H9 (cell line): ENCODE data around the gene SLC11A1. TPM values are rescaled to one million over a fixed set of nuclear protein-coding genes. Genes with fewer than 3 reads are reported as not detected.

ENCODE experiments used
- DNase-seq: peaks from one replicate; pipeline ENCODE4 v3.0.0-alpha.2; 2017
- H2AFZ ChIP-seq: one replicate; pipeline ENCODE4 v1.6.1; 2013; ENCODE audit warnings: mild to moderate bottlenecking, low read length, control low read depth, moderate library complexity
- H2AK5ac ChIP-seq: 2 replicates; pipeline ENCODE4 v1.6.1; 2013; ENCODE audit warnings: low read length, control low read depth, mixed read lengths; ENCODE audit not compliant: insufficient read length
- H2BK120ac ChIP-seq: one replicate; pipeline ENCODE4 v1.6.1; 2013; ENCODE audit warnings: low read depth, mild to moderate bottlenecking, low read length, control low read depth, inconsistent platforms; ENCODE audit not compliant: poor library complexity, severe bottlenecking
- H2BK12ac ChIP-seq: 2 replicates; pipeline ENCODE4 v1.6.1; 2013; ENCODE audit warnings: low read length, control low read depth, mixed read lengths, low read depth; ENCODE audit not compliant: insufficient read length
- H2BK15ac ChIP-seq: 2 replicates; pipeline ENCODE4 v1.6.1; 2013; ENCODE audit warnings: low read depth, low read length, control low read depth
- H2BK20ac ChIP-seq: one replicate; pipeline ENCODE4 v1.6.1; 2013; ENCODE audit warnings: low read depth, mild to moderate bottlenecking, low read length, control low read depth, inconsistent platforms; ENCODE audit not compliant: poor library complexity, severe bottlenecking
- H2BK5ac ChIP-seq: 2 replicates; pipeline ENCODE4 v1.6.1; 2013; ENCODE audit warnings: low read length, control low read depth, mixed read lengths; ENCODE audit not compliant: insufficient read length
- H3K14ac ChIP-seq: 2 replicates; pipeline ENCODE4 v1.6.1; 2013; ENCODE audit warnings: low read length, control low read depth; ENCODE audit not compliant: insufficient read depth
- H3K18ac ChIP-seq: 2 replicates; pipeline ENCODE4 v1.6.1; 2013; ENCODE audit warnings: low read depth, mild to moderate bottlenecking, mixed read lengths, low read length, control low read depth; ENCODE audit not compliant: insufficient read length
- H3K23ac ChIP-seq: 2 replicates; pipeline ENCODE4 v1.6.1; 2013; ENCODE audit warnings: low read length, control low read depth, mixed read lengths, low read depth; ENCODE audit not compliant: insufficient read length
- H3K23me2 ChIP-seq: 2 replicates; pipeline ENCODE4 v1.6.1; 2013; ENCODE audit warnings: low read depth, mild to moderate bottlenecking, mixed read lengths, low read length, control low read depth; ENCODE audit not compliant: insufficient read length, poor library complexity, severe bottlenecking
- H3K27ac ChIP-seq: 2 replicates; pipeline ENCODE4 v1.5.1; 2013; ENCODE audit warnings: low read length, control low read depth, mixed read lengths, low read depth; ENCODE audit not compliant: insufficient read length
- H3K27me3 ChIP-seq: 2 replicates; pipeline ENCODE4 v1.6.1; 2013; ENCODE audit warnings: low read length, control low read depth, inconsistent platforms; ENCODE audit not compliant: insufficient read depth
- H3K4ac ChIP-seq: 2 replicates; pipeline ENCODE4 v1.6.1; 2013; ENCODE audit warnings: low read depth, mild to moderate bottlenecking, control low read depth, inconsistent platforms, low read length, moderate library complexity
- H3K4me1 ChIP-seq: 2 replicates; pipeline ENCODE4 v1.6.1; 2013; ENCODE audit warnings: low read length, control low read depth, inconsistent platforms; ENCODE audit not compliant: insufficient read depth
- H3K4me2 ChIP-seq: 2 replicates; pipeline ENCODE4 v1.6.1; 2013; ENCODE audit warnings: low read length, control low read depth, mixed read lengths; ENCODE audit not compliant: insufficient read length, insufficient read depth
- H3K56ac ChIP-seq: 2 replicates; pipeline ENCODE4 v1.6.1; 2013; ENCODE audit warnings: low read depth, mild to moderate bottlenecking, mixed read lengths, low read length, control low read depth; ENCODE audit not compliant: insufficient read length
- H3K79me1 ChIP-seq: 2 replicates; pipeline ENCODE4 v1.6.1; 2013; ENCODE audit warnings: low read depth, mild to moderate bottlenecking, moderate library complexity, low read length, control low read depth, inconsistent platforms; ENCODE audit not compliant: insufficient read depth, poor library complexity, severe bottlenecking
- H3K79me2 ChIP-seq: 2 replicates; pipeline ENCODE4 v1.6.1; 2013; ENCODE audit warnings: low read length, control low read depth, inconsistent platforms; ENCODE audit not compliant: insufficient read depth
- H3K9ac ChIP-seq: 2 replicates; pipeline ENCODE4 v1.6.1; 2013; ENCODE audit warnings: low read length, control low read depth, mixed read lengths; ENCODE audit not compliant: insufficient read length; ENCODE audit errors: extremely low read depth
- H3K9me3 ChIP-seq: one replicate; pipeline ENCODE4 v1.6.1; 2013; ENCODE audit warnings: low read depth, low read length, inconsistent platforms; ENCODE audit not compliant: control insufficient read depth
- H3T11ph ChIP-seq: one replicate; pipeline ENCODE4 v1.6.1; 2013; ENCODE audit warnings: mild to moderate bottlenecking, low read length, control low read depth, inconsistent platforms
- H4K20me1 ChIP-seq: one replicate; pipeline ENCODE4 v1.6.1; 2013; ENCODE audit not compliant: control insufficient read depth, insufficient read length, insufficient read depth
- H4K5ac ChIP-seq: 2 replicates; pipeline ENCODE4 v1.6.1; 2013; ENCODE audit warnings: low read depth, mild to moderate bottlenecking, mixed read lengths, low read length, control low read depth; ENCODE audit not compliant: insufficient read length
- H4K8ac ChIP-seq: replicated peaks from 2 replicates; pipeline ENCODE4 v1.6.1; 2013; ENCODE audit warnings: low read length, control low read depth, mixed read lengths, low read depth; ENCODE audit not compliant: insufficient read length
- H4K91ac ChIP-seq: 2 replicates; pipeline ENCODE4 v1.6.1; 2013; ENCODE audit warnings: low read depth, mild to moderate bottlenecking, moderate library complexity, mixed read lengths, low read length, control low read depth; ENCODE audit not compliant: insufficient read length
- H3K27ac Mint-ChIP-seq, 3 experiments: 2 replicates in 2 of 3; 3 replicates in 1 of 3; pipeline ENCODE4 v1.8.0; 2020 to 2021; ENCODE audit warnings: mixed read lengths in 3 of 3, mild to moderate bottlenecking in 1 of 3, moderate library complexity in 1 of 3
- H3K27me3 Mint-ChIP-seq: 2 replicates; pipeline ENCODE4 v1.8.0; 2021; ENCODE audit warnings: low read depth, mild to moderate bottlenecking, moderate library complexity, mixed read lengths
- H3K36me3 Mint-ChIP-seq, 3 experiments: 2 replicates in 2 of 3; 3 replicates in 1 of 3; pipeline ENCODE4 v1.8.0; 2020 to 2021; ENCODE audit warnings: low read depth in 3 of 3, mixed read lengths in 3 of 3; ENCODE audit not compliant: insufficient read depth in 1 of 3
- H3K4me1 Mint-ChIP-seq, 2 experiments: 2 replicates each; pipeline ENCODE4 v1.8.0; 2020; ENCODE audit warnings: mixed read lengths in 2 of 2
- H3K4me3 Mint-ChIP-seq, 2 experiments: 2 replicates in 1 of 2; 3 replicates in 1 of 2; pipeline ENCODE4 v1.8.0; 2020 to 2021; ENCODE audit warnings: mild to moderate bottlenecking in 2 of 2, mixed read lengths in 2 of 2, moderate library complexity in 1 of 2
- H3K9me3 Mint-ChIP-seq, 2 experiments: 2 replicates in 1 of 2; 3 replicates in 1 of 2; pipeline ENCODE4 v1.8.0; 2020; ENCODE audit warnings: mild to moderate bottlenecking in 2 of 2, mixed read lengths in 2 of 2, moderate library complexity in 1 of 2
- WGBS: extraction: QIAGEN DNeasy Blood & Tissue Kit; methylation state at CpG from one replicate; pipeline ENCODE4 v1.1.7; 2013; ENCODE audit warnings: missing lambda C conversion rate, low lambda C conversion rate, mixed read lengths; ENCODE audit not compliant: insufficient read length; ENCODE audit errors: extremely low coverage; 5-methylcytosine and 5-hydroxymethylcytosine counted together
- total RNA-seq: library from RNA; stranded (reverse); gene quantifications from 2 replicates; pipeline ENCODE4 v1.2.1, GENCODE V29; 2021
- TF ChIP-seq, protein P1 (sequence below): fragments of 200-600 bp; sonication (generic); conservative IDR thresholded peaks from 3 replicates; pipeline ENCODE4 v1.8.0; 2021; ENCODE audit warnings: antibody characterized with exemption, mild to moderate bottlenecking

SLC11A1 gene
- total RNA-seq, 1 experiment from 2014 or later, result 0.11 TPM

DNA sequence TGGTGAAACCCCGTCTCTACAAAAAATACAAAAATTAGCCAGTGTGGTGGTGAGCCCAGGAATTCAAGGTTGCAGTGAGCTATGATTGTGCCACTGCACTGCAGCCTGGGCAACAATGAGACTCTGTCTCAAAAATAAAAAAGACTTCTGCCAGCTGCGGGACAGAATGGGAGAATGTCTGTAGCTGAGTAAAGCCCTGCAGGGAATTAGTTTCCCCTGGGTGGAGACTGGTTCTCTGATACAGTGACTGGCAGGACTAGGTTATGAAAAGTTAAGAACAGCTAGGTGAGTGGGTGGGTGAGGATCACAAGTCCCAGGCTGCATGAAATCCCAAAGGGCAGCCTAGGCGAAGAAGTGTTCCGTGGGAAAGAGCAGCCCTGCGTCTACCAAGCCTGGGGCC is 39.2 kb upstream of the SLC11A1 start:
- H3K27me3 Mint-ChIP-seq, result no peaks in the 10 kb centered on the region
- peaks cover 5 to 8% of the 10 kb centered on the region in 2 experiments for H3K4me1 Mint-ChIP-seq
- Histone ChIP-seq H3K14ac (no peak overlapping the region; the same call in 1 of the 2 replicates), H2AFZ (no peak overlapping the region), H2AK5ac (no peak overlapping the region), H2BK20ac (no peak overlapping the region), H3T11ph (no peak overlapping the region), H4K91ac (no peak overlapping the region), H4K5ac (no peak overlapping the region), H3K18ac (no peak overlapping the region), H3K79me2 (no peaks in the 10 kb centered on the region), H2BK120ac (no peak overlapping the region), H3K4ac (no peak overlapping the region), H3K27me3 (no peaks in the 10 kb centered on the region), H3K4me2 (no peak overlapping the region), H3K79me1 (no peaks in the 10 kb centered on the region), H3K27ac (no peak overlapping the region), H2BK12ac (no peak overlapping the region), H2BK15ac (no peak overlapping the region), H3K4me1 (no peaks in the 10 kb centered on the region; the same call in 1 of the 2 replicates), H3K56ac (no peak overlapping the region), H4K20me1 (no peaks in the 10 kb centered on the region), H2BK5ac (no peak overlapping the region), H3K23ac (no peak overlapping the region), H3K9ac (no peak overlapping the region), H3K9me3 (no peaks in the 10 kb centered on the region), H4K8ac (no peak overlapping the region), H3K23me2 (no peaks in the 10 kb centered on the region)
- DNase-seq, result no peak
- no peaks in the 10 kb centered on the region for H3K9me3 Mint-ChIP-seq
- whole genome bisulfite sequencing, result no CpG with 5 or more reads among the region's 5 CpGs
- H3K27ac Mint-ChIP-seq, result peak overlapping the region in 1 of 3 experiments; percentile 73; a peak in 1 of 7 replicates
- peaks cover 0 to 6% (median 0%) of the 10 kb centered on the region in 3 experiments; a peak in 3 of 7 replicates for H3K36me3 Mint-ChIP-seq
- no peak overlapping the region for H3K4me3 Mint-ChIP-seq
- TF ChIP-seq, protein P1, sequence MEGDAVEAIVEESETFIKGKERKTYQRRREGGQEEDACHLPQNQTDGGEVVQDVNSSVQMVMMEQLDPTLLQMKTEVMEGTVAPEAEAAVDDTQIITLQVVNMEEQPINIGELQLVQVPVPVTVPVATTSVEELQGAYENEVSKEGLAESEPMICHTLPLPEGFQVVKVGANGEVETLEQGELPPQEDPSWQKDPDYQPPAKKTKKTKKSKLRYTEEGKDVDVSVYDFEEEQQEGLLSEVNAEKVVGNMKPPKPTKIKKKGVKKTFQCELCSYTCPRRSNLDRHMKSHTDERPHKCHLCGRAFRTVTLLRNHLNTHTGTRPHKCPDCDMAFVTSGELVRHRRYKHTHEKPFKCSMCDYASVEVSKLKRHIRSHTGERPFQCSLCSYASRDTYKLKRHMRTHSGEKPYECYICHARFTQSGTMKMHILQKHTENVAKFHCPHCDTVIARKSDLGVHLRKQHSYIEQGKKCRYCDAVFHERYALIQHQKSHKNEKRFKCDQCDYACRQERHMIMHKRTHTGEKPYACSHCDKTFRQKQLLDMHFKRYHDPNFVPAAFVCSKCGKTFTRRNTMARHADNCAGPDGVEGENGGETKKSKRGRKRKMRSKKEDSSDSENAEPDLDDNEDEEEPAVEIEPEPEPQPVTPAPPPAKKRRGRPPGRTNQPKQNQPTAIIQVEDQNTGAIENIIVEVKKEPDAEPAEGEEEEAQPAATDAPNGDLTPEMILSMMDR, result no peak
